ENCODE data around the gene FNBP1L. TPM values are rescaled to one million over a fixed set of nuclear protein-coding genes. Genes with fewer than 3 reads are reported as not detected.

Gene FNBP1L
- total RNA-seq, 1 experiment from 2014 or later, result 33.4 TPM

GRCh38 chr1:93595266-93595665 lies 147.3 kb downstream of the FNBP1L start:
- no peaks in the 10 kb centered on the region for H3K27me3 Mint-ChIP-seq (ENCODE audit: insufficient read depth, unreplicated experiment)
- DNase-seq, result no peak
- no peaks in the 10 kb centered on the region for H3K9me3 ChIP-seq
- peaks cover 6% of the 10 kb centered on the region for H3K36me3 Mint-ChIP-seq (ENCODE audit: insufficient read depth, unreplicated experiment)
- H3K27me3 ChIP-seq (replicated peaks; ENCODE audit: control insufficient read depth, insufficient read depth, low read length), result no peaks in the 10 kb centered on the region
- CTCF ChIA-PET, result no interaction called here
- intact Hi-C loops (cut with micrococcal nuclease; ENCODE audit: unreplicated experiment), result no loop called here
- peaks cover 45% of the 10 kb centered on the region for H3K4me1 ChIP-seq
- no peak for TF ChIP-seq CTCF (IDR thresholded peaks at IDR 0.05; ENCODE audit: insufficient read depth in 1 of 2, low read depth in 1 of 2, low read length in 1 of 2, severe bottlenecking in 1 of 2, unreplicated experiment in 1 of 2)
- H3K4me1 Mint-ChIP-seq (ENCODE audit: low read depth, unreplicated experiment), result peaks cover 38% of the 10 kb centered on the region
- H3K27ac Mint-ChIP-seq (ENCODE audit: unreplicated experiment), result peak overlapping the region; percentile 15
- POLR2A ChIA-PET, result no interaction called here
- no peaks in the 10 kb centered on the region for H3K36me3 ChIP-seq (ENCODE audit: control insufficient read depth, insufficient read depth, low read length)
- H3K9me3 Mint-ChIP-seq (ENCODE audit: unreplicated experiment), result no peaks in the 10 kb centered on the region
- H3K4me3 Mint-ChIP-seq (ENCODE audit: unreplicated experiment), result no peak overlapping the region
- BruUV-seq (replicated peaks), result no TSS peak
- no peak overlapping the region for H3K4me3 ChIP-seq (ENCODE audit: low read depth, low read length)

GRCh38 chr1:93595743-93596142 lies 147.8 kb downstream of the FNBP1L start:
- Histone ChIP-seq H3K36me3 (ENCODE audit: control insufficient read depth, insufficient read depth, low read length) (no peaks in the 10 kb centered on the region), H3K4me1 (peaks cover 42% of the 10 kb centered on the region), H3K9me3 (no peaks in the 10 kb centered on the region), H3K27me3 (replicated peaks; ENCODE audit: control insufficient read depth, insufficient read depth, low read length) (no peaks in the 10 kb centered on the region), H3K4me3 (ENCODE audit: low read depth, low read length) (no peak overlapping the region)
- POLR2A ChIA-PET, result no interaction called here
- Mint-ChIP-seq H3K4me1 (ENCODE audit: low read depth, unreplicated experiment) (peaks cover 38% of the 10 kb centered on the region), H3K4me3 (ENCODE audit: unreplicated experiment) (no peak overlapping the region), H3K36me3 (ENCODE audit: insufficient read depth, unreplicated experiment) (peaks cover 6% of the 10 kb centered on the region), H3K9me3 (ENCODE audit: unreplicated experiment) (no peaks in the 10 kb centered on the region), H3K27ac (ENCODE audit: unreplicated experiment) (no peak overlapping the region), H3K27me3 (ENCODE audit: insufficient read depth, unreplicated experiment) (no peaks in the 10 kb centered on the region)
- DNase-seq, result no peak
- no TSS peak for BruUV-seq (replicated peaks)
- no peak for TF ChIP-seq CTCF (IDR thresholded peaks at IDR 0.05; ENCODE audit: insufficient read depth in 1 of 2, low read depth in 1 of 2, low read length in 1 of 2, severe bottlenecking in 1 of 2, unreplicated experiment in 1 of 2)
- CTCF ChIA-PET, result no interaction called here
- intact Hi-C loops (cut with micrococcal nuclease; ENCODE audit: unreplicated experiment), result no loop called here

- no peak for TF ChIP-seq CTCF (IDR thresholded peaks at IDR 0.05; ENCODE audit: insufficient read depth in 1 of 2, low read depth in 1 of 2, low read length in 1 of 2, severe bottlenecking in 1 of 2, unreplicated experiment in 1 of 2)
- H3K36me3 Mint-ChIP-seq (ENCODE audit: insufficient read depth, unreplicated experiment), result peaks cover 6% of the 10 kb centered on the region
- no TSS peak for BruUV-seq (replicated peaks)
- Histone ChIP-seq H3K4me1 (peaks cover 36% of the 10 kb centered on the region), H3K27me3 (replicated peaks; ENCODE audit: control insufficient read depth, insufficient read depth, low read length) (no peaks in the 10 kb centered on the region), H3K9me3 (no peaks in the 10 kb centered on the region), H3K4me3 (ENCODE audit: low read depth, low read length) (no peak overlapping the region), H3K36me3 (ENCODE audit: control insufficient read depth, insufficient read depth, low read length) (no peaks in the 10 kb centered on the region)
- intact Hi-C loops (cut with micrococcal nuclease; ENCODE audit: unreplicated experiment), result no loop called here
- ChIA-PET CTCF (no interaction called here), POLR2A (no interaction called here)
- H3K4me3 Mint-ChIP-seq (ENCODE audit: unreplicated experiment), result no peak overlapping the region
- no peaks in the 10 kb centered on the region for H3K27me3 Mint-ChIP-seq (ENCODE audit: insufficient read depth, unreplicated experiment)
- H3K9me3 Mint-ChIP-seq (ENCODE audit: unreplicated experiment), result no peaks in the 10 kb centered on the region
- H3K4me1 Mint-ChIP-seq (ENCODE audit: low read depth, unreplicated experiment), result peaks cover 38% of the 10 kb centered on the region
- H3K27ac Mint-ChIP-seq (ENCODE audit: unreplicated experiment), result no peak overlapping the region
- DNase-seq, result no peak
Measured at GRCh38 chr1:93596329-93597089, 148.6 kb downstream of the FNBP1L start.

All from Caco-2 (cell line).